BLaER1 treated with 17β-estradiol and CSF1 and Interleukin-3, amounts not matched to agents 10 nM and 100 nM (cell line): ENCODE results near the gene NSG1.

Source experiments
- H3K27ac ChIP-seq, 11 experiments: shearing (Covaris generic); formaldehyde crosslinking; 2 replicates each; pipeline ENCODE4 v1.8.1; 2022
- H3K27me3 ChIP-seq, 11 experiments: shearing (Covaris generic); formaldehyde crosslinking; 2 replicates each; pipeline ENCODE4 v1.8.1; 2022
- H3K36me3 ChIP-seq, 11 experiments: shearing (Covaris generic); formaldehyde crosslinking; 2 replicates each; pipeline ENCODE4 v1.8.1; 2022
- H3K4me1 ChIP-seq, 10 experiments: shearing (Covaris generic); formaldehyde crosslinking; 2 replicates each; pipeline ENCODE4 v1.8.1; 2022
- H3K4me2 ChIP-seq, 11 experiments: shearing (Covaris generic); formaldehyde crosslinking; 2 replicates each; pipeline ENCODE4 v1.8.1; 2022
- H3K4me3 ChIP-seq, 10 experiments: shearing (Covaris generic); formaldehyde crosslinking; 2 replicates each; pipeline ENCODE4 v1.8.1; 2022
- H3K9ac ChIP-seq, 11 experiments: shearing (Covaris generic); formaldehyde crosslinking; 2 replicates each; pipeline ENCODE4 v1.8.1; 2022
- H3K9me3 ChIP-seq, 11 experiments: shearing (Covaris generic); formaldehyde crosslinking; replicated peaks in 1 of 11; 2 replicates each; pipeline ENCODE4 v1.8.1; 2022
- H4K20me1 ChIP-seq, 11 experiments: shearing (Covaris generic); formaldehyde crosslinking; 2 replicates each; pipeline ENCODE4 v1.8.1; 2022
- Cebpa-rat ChIP-seq, 11 experiments: shearing (Covaris generic); IDR thresholded peaks; 2 replicates each; pipeline ENCODE4 v1.8.1; 2022

Gene NSG1

DNA sequence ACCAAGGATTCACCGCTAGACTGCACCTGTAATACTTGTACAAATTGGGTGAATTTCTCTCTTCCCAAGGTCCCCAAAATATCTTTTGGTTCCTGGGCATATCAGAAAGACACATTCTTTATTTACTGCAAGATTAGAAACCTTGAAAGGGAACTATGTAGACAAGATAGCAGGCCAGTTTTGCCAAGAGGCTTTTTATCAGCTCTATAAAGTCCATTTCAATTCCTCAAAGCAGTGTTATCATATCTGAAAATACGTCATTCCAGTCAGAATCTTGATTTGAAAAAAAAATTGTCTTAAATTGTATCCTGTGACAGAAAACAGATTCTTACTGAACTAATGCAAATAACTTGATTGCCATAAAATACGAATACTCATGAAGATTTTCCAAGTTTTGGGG is 37.0 kb upstream of the NSG1 start:
- H4K20me1 ChIP-seq: no peaks in the 10 kb centered on the region
- H3K27me3 ChIP-seq: no peaks in the 10 kb centered on the region
- H3K27ac ChIP-seq: no peak overlapping the region
- H3K9me3 ChIP-seq: peaks cover 48 to 89% (median 78%) of the 10 kb centered on the region in 11 experiments
- H3K9ac ChIP-seq: no peak overlapping the region
- H3K4me3 ChIP-seq: no peak overlapping the region; a peak in 1 of 20 replicates
- H3K4me2 ChIP-seq: no peak overlapping the region
- 0 out of 22 replicates have a peak, but pooled peaks cover 0 to 5% (median 0%) of the 10 kb centered on the region in 11 experiments for H3K36me3 ChIP-seq
- H3K4me1 ChIP-seq: peaks cover 0 to 33% (median 17%) of the 10 kb centered on the region in 10 experiments; a peak in 15 of 20 replicates
- no peak for TF ChIP-seq Cebpa-rat (IDR thresholded peaks at IDR 0.05)

DNA sequence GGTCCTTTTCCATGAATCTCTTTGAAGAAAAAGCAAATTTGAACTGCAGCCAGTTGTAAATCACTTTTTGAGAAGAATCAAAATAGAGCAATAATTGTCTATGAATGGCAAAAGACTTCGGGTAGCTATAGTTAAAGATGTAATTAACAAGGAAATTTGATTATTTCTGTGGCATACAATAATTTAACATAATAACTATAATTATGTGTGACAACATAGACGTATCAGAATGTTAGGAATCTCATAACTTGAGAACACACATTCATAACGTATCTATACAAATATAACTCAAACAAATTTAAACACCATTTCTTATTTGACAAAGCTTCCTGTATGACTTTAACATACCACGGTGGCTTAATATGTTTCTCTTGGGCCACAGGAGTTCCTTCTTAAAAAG is 36.0 kb upstream of the NSG1 start:
- no peak for TF ChIP-seq Cebpa-rat (IDR thresholded peaks at IDR 0.05)
- Histone ChIP-seq H3K27me3 (no peaks in the 10 kb centered on the region), H3K9ac (no peak overlapping the region), H3K9me3 (peaks cover 48 to 89% (median 78%) of the 10 kb centered on the region in 11 experiments), H3K4me2 (no peak overlapping the region), H3K36me3 (0 out of 22 replicates have a peak, but pooled peaks cover 0 to 5% (median 0%) of the 10 kb centered on the region in 11 experiments), H4K20me1 (no peaks in the 10 kb centered on the region), H3K27ac (no peak overlapping the region), H3K4me3 (no peak overlapping the region), H3K4me1 (peaks cover 0 to 22% (median 7%) of the 10 kb centered on the region in 10 experiments; a peak in 12 of 20 replicates)

DNA sequence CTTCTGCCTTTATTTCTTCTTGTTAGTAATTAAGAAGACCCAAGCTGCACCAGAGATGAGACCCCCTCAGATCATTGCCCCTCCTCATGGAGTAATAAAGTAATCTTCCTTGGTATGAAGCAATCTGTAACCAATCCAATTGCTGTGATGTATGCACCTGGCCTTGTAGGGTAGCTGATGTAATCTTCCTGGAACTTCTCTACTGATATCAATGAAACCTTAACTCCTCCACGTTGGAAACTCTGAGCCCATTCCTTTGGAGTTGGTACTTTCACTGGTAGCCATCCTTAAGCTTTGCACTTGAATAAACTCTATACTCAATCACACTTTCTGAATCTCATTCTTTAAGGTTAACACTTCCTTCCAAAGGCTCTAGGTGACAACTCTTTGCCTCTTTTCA is 31.6 kb upstream of the NSG1 start:
- no peak overlapping the region for H3K27ac ChIP-seq
- H3K4me2 ChIP-seq: no peak overlapping the region; a peak in 1 of 22 replicates
- no peak overlapping the region for H3K4me3 ChIP-seq

DNA sequence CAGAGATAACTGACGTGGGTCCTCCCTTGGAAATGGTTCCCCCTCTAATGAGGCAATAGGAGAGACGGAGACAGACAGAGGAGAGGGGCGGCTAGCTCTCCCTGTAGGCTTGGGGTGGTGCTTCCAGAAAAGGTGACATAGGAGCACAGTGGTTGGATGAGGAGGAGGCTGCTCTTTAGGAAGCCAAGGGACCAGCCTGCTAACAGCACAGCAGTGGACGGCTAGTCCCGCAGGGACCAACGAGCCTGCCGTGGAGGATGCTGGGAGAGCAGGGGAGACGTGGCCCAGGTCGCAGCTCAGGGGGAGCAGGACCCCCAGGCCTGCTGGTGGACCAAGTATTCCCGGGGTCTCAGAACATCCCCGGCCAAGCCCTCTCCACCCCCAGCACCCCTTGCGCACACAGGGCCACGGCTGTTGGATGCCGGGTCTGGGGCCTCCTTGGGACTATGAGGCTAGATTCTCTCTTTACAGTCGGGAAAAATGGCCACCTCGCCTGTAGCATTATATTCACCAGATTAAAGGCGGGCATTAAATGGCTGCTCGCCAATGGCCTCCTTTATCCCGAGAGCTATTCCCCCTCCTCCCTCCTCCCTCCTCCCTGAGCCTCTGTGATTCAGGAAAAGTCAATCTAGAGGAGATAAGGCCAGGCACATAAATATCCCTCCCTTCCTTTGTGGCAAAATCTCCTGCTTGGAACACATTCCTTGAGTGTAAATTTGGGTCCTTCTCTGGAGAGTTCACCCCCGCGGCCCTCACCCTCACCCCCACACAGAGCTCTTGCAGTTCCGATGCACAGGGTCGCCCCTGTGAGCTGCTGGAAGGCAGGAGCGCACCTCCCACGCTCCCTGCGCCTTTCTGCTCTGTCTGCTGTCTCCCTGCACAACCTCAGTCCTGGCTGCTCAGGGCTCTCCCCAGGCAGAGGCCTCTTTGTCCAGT is 30.5 kb upstream of the NSG1 start:
- Histone ChIP-seq H3K4me1 (peaks cover 0 to 13% (median 10%) of the 10 kb centered on the region in 10 experiments; a peak in 14 of 20 replicates), H3K36me3 (no peaks in the 10 kb centered on the region), H3K4me3 (no peak overlapping the region), H3K27me3 (no peaks in the 10 kb centered on the region), H3K27ac (no peak overlapping the region), H3K9ac (no peak overlapping the region), H4K20me1 (no peaks in the 10 kb centered on the region), H3K9me3 (peaks cover 23 to 49% (median 36%) of the 10 kb centered on the region in 11 experiments), H3K4me2 (no peak overlapping the region)
- TF ChIP-seq Cebpa-rat (IDR thresholded peaks at IDR 0.05): no peak

More for the DNA sequence above, 31.6 kb upstream of the NSG1 start:
- Histone ChIP-seq H3K9me3 (peaks cover 28 to 55% (median 43%) of the 10 kb centered on the region in 11 experiments), H4K20me1 (no peaks in the 10 kb centered on the region), H3K36me3 (no peaks in the 10 kb centered on the region), H3K27me3 (no peaks in the 10 kb centered on the region), H3K4me1 (peaks cover 0 to 7% (median 4%) of the 10 kb centered on the region in 10 experiments; a peak in 14 of 20 replicates), H3K9ac (no peak overlapping the region)
- TF ChIP-seq Cebpa-rat (IDR thresholded peaks at IDR 0.05): no peak

DNA sequence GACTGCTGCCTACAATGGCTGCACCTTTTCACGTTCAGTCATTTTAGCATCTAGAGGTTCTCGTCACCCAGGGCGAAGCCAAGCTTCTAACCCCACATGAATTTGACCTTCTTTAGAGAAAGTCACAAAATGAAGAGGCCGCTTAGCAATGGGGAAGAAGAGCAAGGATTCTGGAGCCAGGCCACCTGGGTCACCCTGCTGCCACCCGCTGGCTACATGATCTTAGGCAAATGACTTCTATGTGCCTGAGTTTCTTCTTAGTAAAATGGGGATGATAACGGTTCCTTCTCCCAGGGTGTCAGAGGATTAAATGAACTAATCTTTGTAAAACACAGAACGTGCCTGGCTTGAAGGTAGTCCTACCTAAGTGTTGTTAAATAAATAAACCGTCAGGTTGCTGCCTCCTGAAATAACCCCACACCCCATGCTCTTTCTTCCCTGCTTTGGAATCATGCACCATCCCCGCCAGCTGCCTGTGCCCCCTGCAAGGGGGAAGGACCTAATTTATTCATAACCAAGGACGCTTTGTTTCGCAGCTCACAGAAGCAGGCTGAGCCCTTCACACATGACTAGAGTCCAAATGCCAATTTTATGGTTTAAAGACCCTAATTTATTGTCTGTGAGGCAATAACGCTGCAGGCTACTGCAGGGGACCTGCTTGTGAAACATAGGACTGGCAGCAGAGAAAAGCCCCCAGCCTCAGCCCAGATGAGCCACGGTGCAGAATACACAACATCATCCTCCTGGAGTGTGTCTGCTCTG is 28.6 kb upstream of the NSG1 start:
- Histone ChIP-seq H3K4me1 (peaks cover 0 to 17% (median 12%) of the 10 kb centered on the region in 10 experiments; a peak in 14 of 20 replicates), H3K36me3 (no peaks in the 10 kb centered on the region), H3K9me3 (peaks cover 25 to 52% (median 36%) of the 10 kb centered on the region in 11 experiments), H3K4me3 (no peak overlapping the region), H4K20me1 (no peaks in the 10 kb centered on the region), H3K9ac (no peak overlapping the region), H3K27ac (no peak overlapping the region), H3K4me2 (no peak overlapping the region), H3K27me3 (no peaks in the 10 kb centered on the region)
- no peak for TF ChIP-seq Cebpa-rat (IDR thresholded peaks at IDR 0.05)

DNA sequence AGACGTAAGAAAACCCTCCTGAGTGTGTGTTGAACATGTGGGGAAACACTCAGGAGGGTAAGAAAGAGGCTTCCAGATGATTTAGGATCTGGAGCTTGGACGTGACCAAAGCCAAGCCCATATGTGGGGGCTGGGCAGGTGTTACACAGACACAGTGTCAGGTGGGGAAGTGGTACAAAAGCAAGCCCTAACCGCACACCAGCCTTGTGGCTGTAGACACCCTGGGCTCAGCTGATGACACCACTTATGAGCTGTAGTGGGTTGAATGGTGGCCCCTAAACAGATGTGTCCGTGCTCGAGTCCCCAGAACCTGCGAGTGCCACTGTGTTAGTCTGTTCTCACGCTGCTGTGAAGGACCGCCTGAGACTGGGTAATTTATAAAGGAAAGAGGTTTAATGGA is 25.0 kb upstream of the NSG1 start:
- Histone ChIP-seq H3K27me3 (no peaks in the 10 kb centered on the region), H3K36me3 (no peaks in the 10 kb centered on the region), H4K20me1 (no peaks in the 10 kb centered on the region), H3K4me3 (no peak overlapping the region), H3K4me2 (no peak overlapping the region), H3K4me1 (peaks cover 0 to 27% (median 16%) of the 10 kb centered on the region in 10 experiments; a peak in 14 of 20 replicates), H3K9ac (no peak overlapping the region), H3K9me3 (peaks cover 41 to 61% (median 52%) of the 10 kb centered on the region in 11 experiments), H3K27ac (no peak overlapping the region)
- TF ChIP-seq Cebpa-rat (IDR thresholded peaks at IDR 0.05): no peak

DNA sequence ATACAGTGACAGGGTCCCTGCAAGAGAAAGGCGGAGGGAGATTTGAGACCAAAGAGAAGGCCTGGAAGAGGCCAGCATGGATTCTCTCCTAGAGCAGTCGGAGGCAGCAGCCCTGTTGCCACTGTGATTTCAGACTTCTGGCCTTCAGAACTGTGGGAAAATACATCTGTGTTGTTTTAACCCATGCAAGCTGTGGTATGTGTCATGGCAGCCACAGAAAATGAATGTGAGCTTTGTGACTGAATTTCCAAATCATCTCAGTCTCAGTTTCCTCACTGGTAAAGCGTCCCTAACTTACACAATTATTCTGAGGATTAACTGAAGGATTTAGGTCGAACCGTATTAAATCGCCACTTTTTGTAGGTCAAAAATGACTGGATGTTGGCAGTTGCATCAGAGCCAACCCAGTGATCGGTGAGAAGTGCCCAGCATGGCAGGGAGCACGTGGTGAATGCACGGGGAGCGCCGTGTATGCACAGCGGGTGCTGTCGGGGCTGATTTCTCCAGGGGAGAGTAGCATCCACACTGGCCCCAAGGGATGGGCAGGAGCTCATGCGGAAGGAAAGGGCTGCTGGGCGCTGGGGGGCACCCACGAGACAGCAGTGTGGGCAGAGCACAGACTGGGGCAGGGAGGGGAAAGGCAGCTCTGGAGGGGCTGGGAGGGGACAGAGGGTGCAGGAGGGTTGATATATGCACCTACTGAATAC is 23.8 kb upstream of the NSG1 start:
- no peaks in the 10 kb centered on the region for H4K20me1 ChIP-seq
- no peak for TF ChIP-seq Cebpa-rat (IDR thresholded peaks at IDR 0.05)
- no peak overlapping the region for H3K9ac ChIP-seq
- H3K4me2 ChIP-seq: peak overlapping the region in 8 of 11 experiments; percentile 4 to 45 (median 28); a peak in 11 of 22 replicates
- H3K27me3 ChIP-seq: no peaks in the 10 kb centered on the region
- no peak overlapping the region for H3K4me3 ChIP-seq
- H3K4me1 ChIP-seq: peaks cover 0 to 27% (median 16%) of the 10 kb centered on the region in 10 experiments; a peak in 14 of 20 replicates
- peaks cover 41 to 74% (median 55%) of the 10 kb centered on the region in 11 experiments for H3K9me3 ChIP-seq
- no peaks in the 10 kb centered on the region for H3K36me3 ChIP-seq
- H3K27ac ChIP-seq: no peak overlapping the region

DNA sequence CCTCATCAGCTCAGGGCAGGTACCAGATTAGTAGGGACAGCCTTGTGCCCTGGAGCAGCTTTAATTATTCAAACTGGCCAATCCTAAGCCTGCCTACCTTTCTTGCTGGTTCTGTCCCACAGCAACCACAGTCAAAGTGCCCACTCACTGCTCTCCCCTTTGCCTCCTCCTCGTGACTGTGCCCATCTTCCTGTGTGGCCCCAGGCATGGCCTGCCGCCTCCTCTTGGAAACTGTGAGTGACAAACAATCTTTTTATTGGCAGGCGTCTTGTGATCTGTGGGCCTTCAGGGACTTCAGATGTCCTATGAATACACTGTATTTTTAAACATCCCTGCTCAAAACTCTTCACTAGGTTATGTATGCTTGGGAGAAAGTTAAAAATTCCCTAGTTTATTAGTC is 22.8 kb upstream of the NSG1 start:
- no peaks in the 10 kb centered on the region for H4K20me1 ChIP-seq
- H3K4me3 ChIP-seq: no peak overlapping the region
- H3K27ac ChIP-seq: no peak overlapping the region
- no peaks in the 10 kb centered on the region for H3K36me3 ChIP-seq
- H3K27me3 ChIP-seq: no peaks in the 10 kb centered on the region
- no peak overlapping the region for H3K9ac ChIP-seq
- no peak for TF ChIP-seq Cebpa-rat (IDR thresholded peaks at IDR 0.05)
- H3K4me2 ChIP-seq: peak overlapping the region in 5 of 11 experiments; percentile 29 to 45 (median 36); a peak in 5 of 22 replicates
- H3K9me3 ChIP-seq: peaks cover 41 to 75% (median 55%) of the 10 kb centered on the region in 11 experiments
- peaks cover 0 to 27% (median 16%) of the 10 kb centered on the region in 10 experiments; a peak in 14 of 20 replicates for H3K4me1 ChIP-seq
